ENCODE data around the gene STOML3.
"Not testable (repeated sequence)": the region's sequence is repeated elsewhere in the genome, so short reads cannot be mapped to it uniquely, and the experiment has no call there.

The STOML3 gene, protein sequence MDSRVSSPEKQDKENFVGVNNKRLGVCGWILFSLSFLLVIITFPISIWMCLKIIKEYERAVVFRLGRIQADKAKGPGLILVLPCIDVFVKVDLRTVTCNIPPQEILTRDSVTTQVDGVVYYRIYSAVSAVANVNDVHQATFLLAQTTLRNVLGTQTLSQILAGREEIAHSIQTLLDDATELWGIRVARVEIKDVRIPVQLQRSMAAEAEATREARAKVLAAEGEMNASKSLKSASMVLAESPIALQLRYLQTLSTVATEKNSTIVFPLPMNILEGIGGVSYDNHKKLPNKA

DNA sequence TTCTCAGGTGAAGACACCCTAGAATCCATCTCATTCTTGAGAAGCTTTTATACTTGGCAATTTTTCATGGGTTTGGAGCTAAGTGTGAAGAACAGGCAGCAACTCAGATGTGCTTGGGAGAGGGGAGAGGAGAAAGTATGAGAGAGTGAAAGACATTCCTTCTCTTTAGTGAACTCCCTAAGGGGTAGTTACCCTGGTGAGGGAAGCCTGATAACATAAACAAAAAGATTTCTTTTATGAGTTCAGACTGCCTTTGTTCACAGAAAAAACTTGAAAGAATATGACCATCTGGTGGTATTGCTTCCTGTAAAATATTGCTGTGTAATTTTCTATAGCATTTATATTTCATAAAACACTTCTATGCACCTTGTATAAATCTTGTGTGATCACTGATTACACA, at the start of gene STOML3:
TSS of gene STOML3 (minus strand) at position 139 of the 400 bp plus-strand sequence. CDS start at position 29, 110 bp downstream.
- no peak for DNase-seq

DNA sequence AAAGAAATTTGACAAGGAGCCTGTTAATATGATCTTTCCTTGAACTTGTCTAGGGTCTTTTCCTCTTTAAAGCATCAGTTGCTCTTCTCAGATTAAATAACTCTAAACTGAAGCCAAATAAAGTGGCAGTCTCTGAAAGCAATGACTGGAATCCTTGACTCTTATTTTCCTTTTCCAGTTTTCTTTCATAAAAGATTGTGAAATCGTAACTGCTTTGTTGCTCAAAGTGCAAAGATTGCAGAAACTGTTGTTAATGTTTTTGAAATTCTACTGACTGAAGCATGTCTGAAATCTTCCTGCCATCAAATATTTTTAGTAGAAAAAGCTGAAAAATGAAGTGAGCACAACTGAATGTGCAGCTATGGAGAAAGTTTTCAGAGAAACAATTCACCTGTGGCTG, 49.6 kb upstream of the STOML3 start:
- peak; percentile 25 to 52 for DNase-seq

DNA sequence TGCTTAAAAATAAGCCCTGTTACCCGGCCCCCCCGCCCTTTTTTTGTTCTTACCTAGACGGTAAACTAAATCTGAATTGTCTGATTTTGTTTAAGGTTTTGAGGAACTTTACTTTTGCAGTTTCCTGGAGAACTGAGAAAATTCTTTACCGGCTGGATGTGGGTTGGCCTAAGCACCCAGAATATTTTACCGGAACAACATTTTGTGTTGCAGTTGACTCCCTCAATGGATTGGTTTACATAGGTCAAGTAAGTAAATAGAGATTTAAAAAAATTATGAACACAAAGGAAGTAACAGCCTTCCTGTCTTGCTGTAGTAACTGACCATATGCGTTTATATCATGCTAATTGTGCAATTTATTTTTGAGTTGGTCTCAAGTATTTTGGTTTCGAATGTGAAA, 48.4 kb upstream of the STOML3 start:
- DNase-seq: peak; percentile 37 to 40

DNA sequence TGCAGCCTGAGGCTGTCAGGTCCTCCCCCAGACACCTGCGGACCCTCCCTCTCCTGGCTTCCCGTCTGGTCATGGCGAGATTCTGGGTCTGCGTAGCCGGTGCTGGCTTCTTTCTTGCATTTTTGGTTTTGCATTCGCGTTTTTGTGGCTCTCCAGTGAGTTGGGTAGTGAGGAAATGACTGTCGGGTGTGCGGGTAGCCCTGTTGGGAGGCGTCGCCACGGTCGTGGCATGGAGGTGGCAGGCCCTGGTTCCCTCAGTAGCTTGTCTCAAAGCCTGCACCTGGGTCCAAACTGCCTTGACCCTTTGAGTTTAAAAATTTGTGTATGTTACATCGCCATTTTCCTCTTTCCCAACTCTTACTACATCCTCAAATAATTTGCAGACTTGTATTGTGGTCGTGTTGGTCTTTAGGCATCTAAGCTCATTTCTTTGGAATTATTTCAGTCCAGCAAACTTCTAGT, 48.0 kb upstream of the STOML3 start:
- peak; percentile 18 to 44 for DNase-seq

DNA sequence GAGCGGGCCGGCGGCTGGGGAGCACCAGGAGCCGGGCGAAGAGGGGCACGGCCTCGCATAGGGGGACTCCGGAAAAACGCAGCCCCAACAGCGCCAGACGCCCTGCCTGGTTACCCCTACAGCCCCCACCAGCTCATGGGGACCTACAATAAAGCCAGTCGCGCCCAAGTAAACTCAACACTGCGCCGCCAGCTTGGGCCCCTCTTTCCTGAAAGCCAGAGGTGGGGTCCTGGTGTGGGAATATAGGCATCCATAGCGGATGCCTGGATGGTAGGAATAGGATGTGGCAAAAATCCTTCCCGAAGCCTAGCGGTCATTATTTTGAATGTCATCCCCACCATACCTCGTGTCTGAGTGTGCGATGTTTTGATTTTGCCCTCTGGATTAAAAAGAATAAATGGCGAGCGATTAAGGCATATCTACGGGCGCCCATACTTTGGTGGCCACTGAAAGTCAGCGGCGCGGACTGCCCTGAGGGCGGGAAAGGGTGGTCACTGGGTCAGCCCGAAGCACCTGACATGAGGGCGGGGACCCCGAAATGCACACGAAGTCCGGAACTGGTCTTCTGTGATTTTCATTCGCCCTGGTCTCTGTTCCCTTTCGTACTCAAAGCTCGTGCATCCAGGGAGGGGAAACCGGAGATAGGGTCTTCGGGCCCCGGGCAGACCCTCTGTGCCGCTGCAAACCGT, 47.4 kb upstream of the STOML3 start, which contains the start of the genes NHLRC3 and PROSER1:
TSS of gene NHLRC3 (plus strand) at position 577 of the 689 bp plus-strand sequence. CDS start 184 bp downstream, outside the sequence.
TSS of gene PROSER1 (minus strand) at position 210 of the 689 bp plus-strand sequence. CDS start 847 bp downstream, outside the sequence.
- peak; percentile 84 to 86 for DNase-seq

DNA sequence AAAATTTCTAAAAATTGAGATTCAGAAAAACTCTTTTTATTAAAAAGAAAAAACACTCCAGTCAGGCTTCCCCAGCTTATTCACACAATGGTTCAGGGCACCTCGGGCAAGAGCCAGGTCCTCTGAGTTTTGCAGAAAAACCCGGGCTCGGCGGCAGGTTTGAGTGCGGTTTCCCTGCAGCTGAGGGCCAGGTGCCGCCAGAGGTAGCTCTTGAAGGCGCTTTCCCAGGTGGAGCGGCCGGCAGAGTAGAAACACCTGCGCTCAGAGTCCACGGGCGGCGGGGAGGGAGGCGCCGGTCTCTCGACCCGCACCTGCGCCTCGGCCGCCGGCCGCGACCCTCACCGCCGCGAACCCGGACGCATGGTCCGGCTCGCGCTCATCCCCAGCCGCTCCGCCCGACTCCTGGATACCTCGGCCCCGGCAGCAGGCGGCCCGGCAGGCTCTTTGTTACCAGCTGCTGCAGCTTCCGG, 46.8 kb upstream of the STOML3 start:
- DNase-seq: no peak

DNA sequence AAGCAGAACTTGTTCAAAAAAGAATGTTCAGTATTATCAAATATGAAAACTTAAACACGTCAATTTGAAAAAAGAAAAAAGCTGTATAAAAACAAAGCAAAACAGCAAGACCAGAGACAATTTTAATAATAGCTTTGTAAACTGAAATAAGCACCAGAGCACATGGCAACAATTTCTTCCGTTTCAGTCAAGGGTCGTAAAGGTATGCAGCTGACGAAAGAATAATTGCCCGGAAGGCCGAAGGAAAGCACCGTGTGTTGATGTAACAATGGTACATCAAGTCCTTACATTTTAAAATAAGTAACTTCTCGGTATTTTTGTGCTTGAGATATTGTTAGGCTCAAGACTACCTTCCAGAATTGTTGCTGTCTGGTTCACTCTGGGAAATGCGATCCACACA, 45.6 kb upstream of the STOML3 start:
- DNase-seq: no peak

DNA sequence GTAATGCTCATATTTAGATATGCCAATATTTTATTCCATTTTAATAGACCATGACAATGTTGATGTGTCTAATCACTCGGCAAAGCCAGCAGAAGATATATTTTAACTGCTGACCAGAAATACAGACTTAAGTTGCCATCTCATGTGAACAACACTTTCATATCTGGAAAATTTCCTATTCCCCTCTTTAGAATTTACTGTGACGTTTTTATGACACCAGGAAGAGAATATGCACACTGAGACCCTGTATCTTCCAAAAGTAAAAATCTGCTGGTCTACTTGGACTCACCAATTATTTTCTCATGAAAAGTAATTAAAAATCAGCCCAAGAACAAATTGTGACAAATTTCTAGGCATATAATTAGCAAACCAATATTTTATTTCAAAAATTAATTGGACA, 45.2 kb upstream of the STOML3 start:
- no peak for DNase-seq

DNA sequence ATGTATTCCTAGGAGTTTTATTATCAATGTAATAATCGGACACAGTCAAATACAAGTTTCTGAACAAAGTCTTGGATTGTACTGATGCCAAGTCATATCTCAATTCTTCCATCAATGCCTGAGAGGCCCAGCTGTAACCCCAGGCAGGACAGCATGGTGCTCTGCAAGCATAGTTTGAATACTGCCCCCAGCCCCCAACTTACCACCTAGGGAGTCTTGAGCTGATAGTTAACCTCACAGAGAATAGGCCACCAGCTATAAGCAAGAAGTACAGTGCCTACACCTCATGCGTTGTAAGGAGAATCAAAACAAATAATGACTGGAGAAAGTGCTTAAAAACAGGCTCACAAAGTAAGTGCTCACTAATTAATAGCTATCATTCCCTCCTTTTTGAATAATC, 44.6 kb upstream of the STOML3 start:
- no peak for DNase-seq

DNA sequence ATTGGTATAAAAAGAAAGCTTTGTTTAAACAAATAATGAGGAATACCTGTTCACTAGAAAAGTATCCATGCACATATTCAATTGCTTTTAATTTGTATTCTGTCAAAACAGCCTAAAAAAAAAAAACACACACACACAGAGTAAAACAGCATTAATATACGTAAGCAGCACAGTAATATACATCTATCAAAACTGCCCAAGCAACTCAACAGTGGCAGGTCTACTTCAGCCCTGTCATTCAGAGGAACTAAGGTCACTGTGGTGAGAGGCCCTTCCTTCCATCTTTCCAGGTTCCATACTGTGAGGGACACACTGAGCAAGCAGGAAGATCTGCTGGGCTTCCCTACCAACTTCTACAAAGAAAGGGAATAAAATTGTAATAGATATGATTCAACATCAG, 43.5 kb upstream of the STOML3 start:
- DNase-seq: no peak

DNA sequence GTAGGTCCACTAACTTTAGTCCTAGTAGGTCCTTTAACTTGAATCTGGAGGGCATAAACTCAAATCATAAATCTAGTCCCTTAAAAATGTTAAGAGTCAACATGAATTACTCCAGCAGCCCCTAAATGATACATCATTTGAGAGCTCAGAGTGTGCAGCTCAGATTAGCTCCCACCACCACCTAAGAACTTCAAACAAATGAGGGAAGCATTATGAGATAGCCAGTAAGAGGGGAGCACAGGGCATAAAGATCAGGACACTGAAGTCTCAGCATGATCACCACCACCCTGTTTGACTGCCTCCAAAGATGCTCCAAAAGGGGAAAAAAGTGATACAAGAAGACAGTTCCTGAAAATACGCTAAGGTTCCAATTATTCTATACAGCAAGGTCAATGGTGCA, 41.5 kb upstream of the STOML3 start:
- DNase-seq: no peak

DNA sequence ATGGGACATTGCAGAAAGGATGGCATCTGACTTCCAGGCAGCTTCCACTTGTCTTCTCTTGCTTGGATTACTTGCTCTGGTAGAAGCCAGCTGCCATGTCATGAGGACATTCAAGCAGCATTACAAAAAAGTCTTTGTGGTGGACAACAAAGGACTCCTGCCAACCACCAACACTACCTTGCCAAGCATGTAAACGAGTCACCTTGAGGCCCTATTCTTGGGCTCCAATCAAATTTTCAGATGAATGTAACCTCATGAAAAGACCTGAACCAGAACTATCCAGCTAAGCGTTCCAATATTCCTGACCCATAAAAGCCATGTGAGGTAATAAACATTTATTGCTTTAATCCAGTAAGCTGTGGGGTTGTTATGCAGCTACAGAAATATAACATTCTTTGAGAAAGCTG, 34.8 kb upstream of the STOML3 start:
- no peak for DNase-seq

DNA sequence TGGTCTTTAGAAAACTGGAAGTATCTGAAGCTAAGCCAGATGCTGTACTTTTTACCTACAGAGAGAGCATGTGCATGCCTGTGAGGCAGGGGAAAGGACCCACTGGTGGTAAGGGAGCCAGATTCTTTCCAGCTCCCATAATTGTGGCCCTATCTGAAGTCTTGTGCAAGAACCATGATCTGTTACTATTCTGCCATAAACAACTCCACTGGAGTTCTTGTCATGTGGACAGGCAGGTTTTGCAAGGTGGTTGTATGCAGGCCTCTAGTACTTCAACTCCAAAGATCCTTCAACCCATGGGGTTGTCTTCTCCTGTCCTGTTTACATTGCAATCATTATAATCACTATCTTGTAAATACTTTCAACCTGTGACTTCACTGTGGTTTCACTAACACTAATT, 33.1 kb upstream of the STOML3 start:
- DNase-seq: no peak

DNA sequence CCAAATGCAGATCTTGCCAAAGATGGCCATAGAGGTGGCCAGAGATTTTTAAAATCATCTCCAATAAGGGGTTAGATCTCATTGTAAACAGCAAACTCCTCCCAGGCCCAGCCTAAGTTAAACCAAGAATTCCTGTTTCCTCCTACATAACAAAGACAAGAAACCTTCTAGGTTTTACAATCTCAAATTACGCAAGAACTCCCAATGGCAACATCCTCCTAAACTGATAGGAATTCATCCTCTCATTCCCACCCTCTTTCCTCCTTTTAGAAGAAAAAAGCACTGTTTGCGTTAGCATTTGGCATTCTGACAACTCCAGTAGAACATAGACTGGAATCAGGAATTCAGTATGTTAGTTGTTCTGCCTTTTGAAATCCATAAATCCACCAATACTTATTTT, 32.7 kb upstream of the STOML3 start:
- DNase-seq: no peak

DNA sequence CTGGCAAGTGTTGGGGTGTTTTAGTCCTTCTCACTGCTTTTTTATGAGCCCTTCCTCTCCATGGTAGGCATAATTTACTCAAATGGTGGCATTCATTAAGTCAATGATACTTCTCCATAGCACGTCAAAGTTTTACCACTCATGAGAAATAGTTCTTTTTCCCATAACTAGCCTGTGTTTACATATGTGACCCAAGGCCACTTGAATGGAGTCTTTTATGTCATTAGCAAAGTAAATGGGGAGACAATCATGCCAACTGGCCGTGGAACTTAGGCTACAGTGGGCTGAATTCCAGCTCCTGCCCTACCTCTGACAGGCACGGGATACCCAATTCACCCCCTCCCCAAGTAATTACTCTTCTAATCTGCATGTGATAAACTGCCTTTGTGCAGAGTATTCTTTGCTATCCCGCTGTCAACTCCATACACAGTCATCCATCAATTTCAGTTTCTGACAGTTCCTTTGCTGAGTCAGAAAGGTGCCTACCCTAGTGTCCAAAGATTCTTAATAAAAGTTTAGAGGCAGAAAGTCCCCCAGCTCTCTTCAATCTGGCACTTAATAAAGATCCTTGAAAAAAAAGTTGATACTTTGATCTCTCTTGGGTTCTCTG, 30.3 kb upstream of the STOML3 start:
- no peak for DNase-seq

DNA sequence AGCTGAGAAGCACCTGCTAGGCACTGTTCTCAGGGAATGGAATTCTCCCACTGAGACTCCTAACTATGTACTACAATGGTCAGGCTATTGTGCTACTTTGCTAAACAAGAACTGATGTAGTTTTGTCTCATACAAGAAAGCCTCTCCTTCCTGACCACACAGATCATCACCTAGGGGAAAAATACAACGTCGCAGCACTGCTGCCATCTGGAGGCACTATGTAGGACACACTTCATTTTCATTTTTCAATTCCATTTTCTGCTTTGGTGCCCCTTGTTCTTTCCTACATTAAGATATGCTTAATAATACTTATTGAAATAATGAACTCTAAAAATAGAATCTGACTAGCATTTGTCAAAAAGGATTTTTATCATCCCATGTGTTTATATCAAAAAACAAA, 26.2 kb upstream of the STOML3 start:
- no peak for DNase-seq

DNA sequence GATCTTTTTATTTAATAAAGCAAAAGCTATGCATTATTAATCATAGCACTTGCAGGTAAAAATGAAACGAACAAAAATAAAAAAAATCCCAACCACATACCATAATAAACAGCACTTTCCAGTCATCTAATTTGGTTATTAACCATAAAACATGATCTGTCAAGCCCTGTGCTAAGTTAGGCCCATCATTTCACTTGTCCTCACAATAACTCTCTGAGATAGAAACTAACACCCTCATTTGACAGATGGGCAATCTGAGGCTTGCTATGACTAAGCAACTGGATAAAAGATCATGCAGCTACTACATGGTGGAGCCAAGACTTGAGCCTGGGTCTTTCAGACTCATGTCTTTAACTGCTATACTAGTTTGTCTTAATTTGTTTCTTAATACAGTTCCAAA, 25.5 kb upstream of the STOML3 start:
- no peak for DNase-seq

DNA sequence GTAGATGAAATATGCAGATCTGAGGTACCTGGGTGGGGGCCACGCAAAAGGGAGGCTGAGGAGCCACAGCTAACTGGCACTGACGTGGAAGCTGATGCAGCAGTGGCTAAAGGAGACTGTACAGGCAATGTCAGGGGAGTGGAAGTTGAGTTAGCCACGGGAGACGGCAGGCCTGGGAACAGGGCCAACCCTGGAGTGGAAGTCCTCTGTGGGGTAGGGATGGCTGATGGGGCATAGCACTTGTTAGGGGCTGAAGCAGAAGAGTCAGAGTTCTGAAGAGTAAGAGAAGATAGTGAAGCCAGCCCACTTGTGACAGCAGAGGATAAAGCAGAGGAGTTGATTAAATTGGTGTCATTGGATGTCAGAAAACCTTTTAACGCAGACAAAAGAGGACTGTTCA, 22.8 kb upstream of the STOML3 start:
- DNase-seq: no peak

DNA sequence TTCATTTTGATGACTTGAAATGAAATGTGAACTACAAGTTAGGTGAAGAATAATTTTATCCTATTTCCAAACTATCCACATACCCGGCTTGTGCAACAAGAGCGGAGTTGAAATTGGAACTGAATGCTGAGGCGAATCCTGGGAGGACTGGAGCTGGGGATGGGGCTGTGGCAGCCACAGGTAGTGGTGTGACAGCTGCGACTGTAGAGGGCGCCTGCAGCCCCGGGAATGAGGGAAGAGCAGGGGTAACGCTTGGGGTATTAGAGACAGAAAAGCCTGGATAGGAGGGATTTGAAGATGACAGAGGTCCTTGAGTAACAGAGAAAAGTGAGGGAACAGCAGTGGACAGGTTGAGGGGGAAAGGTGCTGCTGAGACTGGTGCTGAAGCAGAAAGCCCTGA, 22.0 kb upstream of the STOML3 start:
- no peak for DNase-seq

DNA sequence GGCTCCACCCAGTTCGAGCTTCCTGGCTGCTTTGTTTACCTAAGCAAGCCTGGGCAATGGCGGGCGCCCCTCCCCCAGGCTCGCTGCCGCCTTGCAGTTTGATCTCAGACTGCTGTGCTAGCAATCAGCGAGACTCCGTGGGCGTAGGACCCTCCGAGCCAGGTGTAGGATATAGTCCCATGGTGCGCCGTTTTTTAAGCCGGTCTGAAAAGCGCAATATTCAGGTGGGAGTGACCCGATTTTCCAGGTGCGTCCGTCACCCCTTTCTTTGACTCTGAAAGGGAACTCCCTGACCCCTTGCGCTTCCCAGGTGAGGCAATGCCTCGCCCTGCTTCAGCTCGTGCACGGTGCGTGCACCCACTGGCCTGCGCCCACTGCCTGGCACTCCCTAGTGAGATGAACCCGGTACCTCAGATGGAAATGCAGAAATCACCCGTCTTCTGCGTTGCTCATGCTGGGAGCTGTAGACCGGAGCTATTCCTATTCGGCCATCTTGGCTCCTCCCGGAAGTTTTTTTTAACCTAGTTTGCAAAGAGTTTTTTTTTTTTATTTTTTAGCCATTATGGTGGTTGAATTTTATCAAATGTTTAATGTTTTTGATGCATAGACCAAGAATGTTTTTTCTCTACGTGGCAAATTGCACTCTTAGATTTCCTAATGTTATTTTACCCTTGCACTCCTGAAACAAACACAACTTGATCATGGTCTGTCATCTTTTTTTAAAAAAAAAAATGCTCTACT, 15.9 kb upstream of the STOML3 start:
- DNase-seq: not testable (repeated sequence)

DNA sequence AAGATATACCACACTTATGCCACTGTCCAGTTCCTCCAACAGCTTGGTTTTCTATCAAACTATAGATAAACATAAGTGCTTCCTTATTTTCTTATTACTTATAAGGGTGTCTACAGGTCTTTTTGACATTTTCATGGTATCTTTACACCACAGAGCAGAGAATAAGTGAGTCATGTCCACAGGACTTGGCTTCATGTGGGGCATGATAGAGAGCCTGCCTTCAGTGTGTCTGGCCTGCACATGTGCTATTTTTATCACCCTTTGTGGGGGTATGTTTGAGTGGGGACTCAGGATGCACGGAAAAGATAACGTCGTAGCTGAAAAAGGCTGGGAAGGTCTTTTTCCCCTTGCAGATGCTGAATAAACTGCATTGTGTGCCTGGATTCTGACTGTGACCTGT, 8.1 kb upstream of the STOML3 start:
- DNase-seq: no peak

DNA sequence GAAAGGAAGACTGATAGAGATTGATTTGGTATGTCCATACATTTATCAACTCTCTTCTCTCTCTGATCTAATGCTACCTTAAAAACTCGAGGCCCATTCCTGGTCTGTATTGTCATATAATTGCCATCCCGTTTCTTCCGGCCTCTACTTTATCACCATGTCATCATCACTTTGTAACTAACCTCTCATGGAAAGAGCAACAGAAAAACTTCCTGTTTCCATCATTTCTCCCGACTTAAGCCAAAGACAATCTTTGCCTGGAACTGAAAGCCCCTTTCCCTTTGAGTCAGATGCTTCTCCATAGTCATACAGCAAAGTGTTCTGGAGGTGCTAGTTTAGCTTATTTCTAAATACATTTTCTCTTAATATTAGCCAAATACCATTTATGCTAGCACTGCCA, 2.8 kb upstream of the STOML3 start:
- DNase-seq: no peak

DNA sequence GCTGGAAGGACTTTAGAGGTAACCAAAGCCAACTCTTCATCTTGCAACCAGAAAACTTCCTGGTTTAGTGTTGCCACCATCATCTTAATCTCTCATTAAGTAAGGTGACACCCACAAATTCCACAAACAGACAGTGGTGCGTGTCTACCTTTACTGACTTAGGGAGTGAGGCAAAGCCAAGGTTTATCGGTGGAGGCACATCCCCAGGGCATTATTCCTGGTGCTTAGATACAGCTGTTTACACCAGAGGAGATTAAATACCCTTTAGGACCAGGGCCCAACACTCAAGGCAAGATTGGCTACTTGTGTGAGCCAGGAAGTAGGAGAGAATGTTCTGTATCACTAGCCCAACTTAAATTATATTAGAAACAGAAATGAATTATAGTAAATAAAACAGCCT, 9.5 kb downstream of the STOML3 start:
- DNase-seq: no peak

All from inflammatory macrophage treated with lipopolysaccharide for 1 hour (primary cell).